SK-N-SH (cell line): ENCODE results near the gene MRGPRE. TPM values are rescaled to one million over a fixed set of nuclear protein-coding genes. Genes with fewer than 3 reads are reported as not detected.
"Not testable (repeated sequence)": the region's sequence is repeated elsewhere in the genome, so short reads cannot be mapped to it uniquely, and the experiment has no call there.

Experiments used
- CTCF ChIA-PET: fragments of 300-600, 350-600 bp; formaldehyde crosslinking; extraction: SDS; loops from one replicate; lab custom pipeline; 2021; lab: Yijun Ruan, JAX
- POLR2A ChIA-PET: fragments of 350-600 bp; sonication (Branson Sonifier 250); formaldehyde crosslinking; extraction: SDS; loops from one replicate; lab custom pipeline; 2020; ENCODE audit warnings: antibody characterized with exemption, inconsistent platforms; lab: Yijun Ruan, JAX
- DNase-seq: peaks from one replicate; pipeline ENCODE4 v3.0.0; 2012
- H2AFZ ChIP-seq: fragments of 200-600 bp; sonication (generic); 2 replicates; pipeline ENCODE4 v1.8.1; 2016; ENCODE audit warnings: antibody characterized with exemption, mild to moderate bottlenecking, low read depth
- H3F3A ChIP-seq: fragments of 200-600 bp; sonication (generic); replicated peaks from 2 replicates; pipeline ENCODE3; 2016; ENCODE audit warnings: antibody characterized with exemption, mild to moderate bottlenecking; ENCODE audit not compliant: insufficient read depth
- H3K27ac ChIP-seq, 2 experiments: fragments of 200-500 bp in 1 of 2; fragments of 200-600 bp in 1 of 2; sonication (Bioruptor generic) in 1 of 2; sonication (generic), shearing (Covaris generic) in 1 of 2; 2 replicates each; pipeline versions ENCODE4 v1.5.1 to v1.6.1; 2014 to 2016; ENCODE audit warnings: low read depth in 2 of 2, inconsistent platforms in 1 of 2, low read length in 1 of 2, mild to moderate bottlenecking in 1 of 2, mixed read lengths in 1 of 2
- H3K27me3 ChIP-seq: fragments of 200-600 bp; sonication (generic), shearing (Covaris generic); 2 replicates; pipeline ENCODE4 v1.6.1; 2016; ENCODE audit warnings: mixed run types; ENCODE audit not compliant: insufficient read depth
- H3K36me3 ChIP-seq, 2 experiments: fragments of 200-500 bp in 1 of 2; fragments of 200-600 bp in 1 of 2; sonication (Bioruptor generic) in 1 of 2; sonication (generic) in 1 of 2; replicated peaks in 1 of 2; 2 replicates each; pipeline versions ENCODE3 to v1.5.1; 2014 to 2016; ENCODE audit warnings: low read length in 1 of 2, mild to moderate bottlenecking in 1 of 2; ENCODE audit not compliant: insufficient read depth in 2 of 2, control insufficient read depth in 1 of 2
- H3K4me1 ChIP-seq, 2 experiments: fragments of 200-500 bp in 1 of 2; fragments of 200-600 bp in 1 of 2; sonication (Bioruptor generic) in 1 of 2; sonication (generic), shearing (Covaris generic) in 1 of 2; 2 replicates each; pipeline versions ENCODE4 v1.5.1 to v1.6.1; 2014 to 2016; ENCODE audit warnings: low read depth in 1 of 2, low read length in 1 of 2, mixed run types in 1 of 2; ENCODE audit not compliant: insufficient read depth in 2 of 2, control insufficient read depth in 1 of 2
- H3K4me2 ChIP-seq: fragments of 200-600 bp; sonication (generic), shearing (Covaris generic); 2 replicates; pipeline ENCODE4 v1.6.1; 2017; ENCODE audit warnings: mixed run types
- H3K4me3 ChIP-seq, 2 experiments: fragments of 200-500 bp in 1 of 2; fragments of 200-600 bp in 1 of 2; sonication (Bioruptor generic) in 1 of 2; sonication (generic), shearing (Covaris generic) in 1 of 2; 2 replicates each; pipeline versions ENCODE4 v1.5.1 to v1.8.1; 2014 to 2016; ENCODE audit warnings: low read depth in 2 of 2, inconsistent platforms in 1 of 2, low read length in 1 of 2, mild to moderate bottlenecking in 1 of 2, mixed read lengths in 1 of 2, moderate library complexity in 1 of 2
- H3K79me2 ChIP-seq: fragments of 200-600 bp; sonication (generic); 2 replicates; pipeline ENCODE4 v1.8.1; 2017; ENCODE audit warnings: mild to moderate bottlenecking; ENCODE audit not compliant: insufficient read depth
- H3K9ac ChIP-seq: fragments of 200-600 bp; sonication (generic); 2 replicates; pipeline ENCODE4 v1.6.1; 2017; ENCODE audit warnings: mixed run types
- H3K9me2 ChIP-seq: fragments of 200-600 bp; sonication (generic); 2 replicates; pipeline ENCODE4 v1.6.1; 2017; ENCODE audit warnings: mixed run types
- H3K9me3 ChIP-seq: fragments of 200-600 bp; sonication (generic); 2 replicates; pipeline ENCODE4 v1.6.1; 2017; ENCODE audit warnings: mixed run types, mild to moderate bottlenecking, moderate library complexity
- H4K20me1 ChIP-seq: fragments of 200-600 bp; sonication (generic); 2 replicates; pipeline ENCODE4 v1.6.1; 2017; ENCODE audit warnings: mild to moderate bottlenecking, mixed run types; ENCODE audit not compliant: insufficient read depth
- GATA2 ChIP-seq: sonication (generic); formaldehyde crosslinking; IDR thresholded peaks from 2 replicates; pipeline ENCODE4 v1.5.0; 2020; ENCODE audit warnings: mild to moderate bottlenecking, missing genetic modification reagents
- YY1 ChIP-seq: IDR thresholded peaks from 2 replicates; pipeline ENCODE4 v1.4.0; 2012; ENCODE audit warnings: low read depth, mild to moderate bottlenecking
- WGBS: methylation state at CpG from one replicate; pipeline ENCODE4 v1.1.6; 2017; ENCODE audit warnings: low lambda C conversion rate; 5-methylcytosine and 5-hydroxymethylcytosine counted together
- polyA plus RNA-seq, 3 experiments: library from polyadenylated mRNA; depleted of rRNA; stranded (reverse); fragments of >200 nt; gene quantifications; 2 replicates each; pipeline ENCODE4 v1.2.3, GENCODE V29; 2012

The MRGPRE gene
- polyA plus RNA-seq (2012; rRNA removed) = not detected in 2 replicates
- polyA plus RNA-seq (2012; cell fraction: cytosol; rRNA removed) = not detected in 2 replicates
- not detected in 2 replicates for polyA plus RNA-seq (2012; cell fraction: nucleus; rRNA removed)

- H3K4me2 ChIP-seq = no peak within 1 kb of the TSS
- CTCF ChIA-PET = interaction anchor here (1.0 to 1.5 kb wide), 3 partner anchors 14 to 140 kb away, joined by 3 to 4 read pairs (median 3); no protein-coding TSS in a partner anchor
- H3K4me1 ChIP-seq = peaks cover 0 to 14% of the 10 kb centered on the region in 2 experiments; a peak in 1 of 4 replicates
- H3K4me3 ChIP-seq = no peak within 1 kb of the TSS
- H3K9ac ChIP-seq = no peak within 1 kb of the TSS
- no peak within 1 kb of the TSS for H2AFZ ChIP-seq
- POLR2A ChIA-PET = no interaction called here
- no peaks in the 10 kb centered on the region for H4K20me1 ChIP-seq
- H3K27me3 ChIP-seq = no peaks in the 10 kb centered on the region
- no peaks in the 10 kb centered on the region for H3K79me2 ChIP-seq
- H3K9me2 ChIP-seq = no peaks in the 10 kb centered on the region
- H3K9me3 ChIP-seq = no peaks in the 10 kb centered on the region
- DNase-seq = peak; percentile 74
- H3K27ac ChIP-seq = no peak within 1 kb of the TSS; a peak in 1 of 4 replicates
- no peak for TF ChIP-seq YY1
- peak; percentile 56; the same call in 1 of the 2 replicates for TF ChIP-seq GATA2 (CRISPR knock-in tag)
- TF ChIP-seq, all 33 proteins: peak for 1
- WGBS = 82% methylated on average over 10 of the region's 39 CpGs
- Histone ChIP-seq H3F3A (no peaks in the 10 kb centered on the region), H3K36me3 (no peaks in the 10 kb centered on the region)
Measured at GRCh38 chr11:3231851-3232744, at the start of gene MRGPRE. Gene MRGPRE (minus strand): TSS chr11:3232417. CDS start chr11:3228799, 3,618 bp downstream.

GRCh38 chr11:3281146-3281545, 48.9 kb upstream of the MRGPRE start:
- POLR2A ChIA-PET, H3K4me2 ChIP-seq, H3K9ac ChIP-seq, H3K36me3 ChIP-seq, H3K27me3 ChIP-seq, H3K9me2 ChIP-seq, H4K20me1 ChIP-seq, H3K4me1 ChIP-seq, CTCF ChIA-PET, DNase-seq, H3K79me2 ChIP-seq, H3K9me3 ChIP-seq, H2AFZ ChIP-seq, H3K27ac ChIP-seq, H3F3A ChIP-seq, H3K4me3 ChIP-seq: not testable (repeated sequence)
- 28% methylated on average over 1 of the region's 10 CpGs for WGBS

- H3K4me2 ChIP-seq, H3K27me3 ChIP-seq, H3K9ac ChIP-seq, CTCF ChIA-PET, H3K79me2 ChIP-seq, H3F3A ChIP-seq, H2AFZ ChIP-seq, H3K4me3 ChIP-seq, H3K9me2 ChIP-seq, H4K20me1 ChIP-seq, H3K27ac ChIP-seq, DNase-seq, H3K36me3 ChIP-seq, H3K4me1 ChIP-seq, H3K9me3 ChIP-seq, POLR2A ChIA-PET: not testable (repeated sequence)
- WGBS = no CpG with 5 or more reads among the region's 10 CpGs
Measured at GRCh38 chr11:3280662-3281061, 48.4 kb upstream of the MRGPRE start.

GRCh38 chr11:3278922-3279321, 46.7 kb upstream of the MRGPRE start:
- H3F3A ChIP-seq, H3K27ac ChIP-seq, POLR2A ChIA-PET, H3K9me3 ChIP-seq, H3K4me3 ChIP-seq, H3K27me3 ChIP-seq, H3K9ac ChIP-seq, CTCF ChIA-PET, H3K36me3 ChIP-seq, H3K79me2 ChIP-seq, H3K4me2 ChIP-seq, H3K4me1 ChIP-seq, H4K20me1 ChIP-seq, H3K9me2 ChIP-seq, DNase-seq, H2AFZ ChIP-seq: not testable (repeated sequence)
- no CpG with 5 or more reads among the region's 4 CpGs for WGBS

GRCh38 chr11:3273629-3274028, 41.4 kb upstream of the MRGPRE start:
- H3K27ac ChIP-seq, H3K4me3 ChIP-seq, H3K9ac ChIP-seq, H4K20me1 ChIP-seq, H3K4me1 ChIP-seq, H3K79me2 ChIP-seq, H3F3A ChIP-seq, H3K36me3 ChIP-seq, CTCF ChIA-PET, DNase-seq, H3K9me3 ChIP-seq, H3K27me3 ChIP-seq, H2AFZ ChIP-seq, POLR2A ChIA-PET, H3K4me2 ChIP-seq, H3K9me2 ChIP-seq: not testable (repeated sequence)
- 66% methylated on average over 2 of the region's 8 CpGs for WGBS

- H3K4me1 ChIP-seq, H3K9ac ChIP-seq, H3K27me3 ChIP-seq, H3K4me3 ChIP-seq, H2AFZ ChIP-seq, H3K4me2 ChIP-seq, H3K36me3 ChIP-seq, H3F3A ChIP-seq, H3K9me2 ChIP-seq, CTCF ChIA-PET, DNase-seq, H3K9me3 ChIP-seq, H3K27ac ChIP-seq, H3K79me2 ChIP-seq, POLR2A ChIA-PET, H4K20me1 ChIP-seq: not testable (repeated sequence)
- 39% methylated on average over 6 of the region's 7 CpGs for WGBS
Measured at GRCh38 chr11:3262548-3262947, 30.3 kb upstream of the MRGPRE start.
